GM19328 (cell line): ENCODE data around the gene DPT.

Experiments used
- ATAC-seq: cut with Tn5 transposase; IDR thresholded peaks from one replicate; pipeline ENCODE4 v1.9.1; 2021; ENCODE audit warnings: mild to moderate bottlenecking, moderate library complexity; ENCODE audit not compliant: unreplicated experiment

DPT gene

DNA sequence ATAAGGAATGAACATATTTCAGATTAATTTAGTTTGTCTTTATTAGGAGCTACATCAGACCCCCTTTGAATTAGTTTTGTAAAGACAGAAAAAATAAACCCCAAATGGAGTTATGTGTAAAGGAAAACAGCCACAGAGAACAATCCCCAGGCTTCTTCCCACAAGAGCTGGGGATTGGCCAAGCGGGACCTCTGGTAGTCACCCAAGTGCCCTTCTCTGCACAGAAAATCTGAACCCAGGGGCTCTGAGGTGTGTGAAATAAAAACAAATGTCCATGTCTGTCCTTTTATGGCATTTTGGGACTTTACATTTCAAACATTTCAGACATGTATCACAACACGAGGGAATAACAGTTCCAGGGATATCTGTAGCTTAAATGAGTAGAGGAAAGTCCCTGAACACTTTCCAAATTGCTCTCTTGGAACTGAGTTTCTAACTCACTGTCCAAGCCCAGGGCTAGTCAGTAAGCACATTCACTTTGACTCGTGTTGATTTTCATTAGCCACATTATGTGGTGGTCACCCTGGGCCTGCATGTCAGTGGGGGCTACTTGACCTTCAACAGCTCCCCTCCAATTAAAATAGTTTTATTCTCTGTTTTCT, 22.5 kb downstream of the DPT start:
- no peak for ATAC-seq

DNA sequence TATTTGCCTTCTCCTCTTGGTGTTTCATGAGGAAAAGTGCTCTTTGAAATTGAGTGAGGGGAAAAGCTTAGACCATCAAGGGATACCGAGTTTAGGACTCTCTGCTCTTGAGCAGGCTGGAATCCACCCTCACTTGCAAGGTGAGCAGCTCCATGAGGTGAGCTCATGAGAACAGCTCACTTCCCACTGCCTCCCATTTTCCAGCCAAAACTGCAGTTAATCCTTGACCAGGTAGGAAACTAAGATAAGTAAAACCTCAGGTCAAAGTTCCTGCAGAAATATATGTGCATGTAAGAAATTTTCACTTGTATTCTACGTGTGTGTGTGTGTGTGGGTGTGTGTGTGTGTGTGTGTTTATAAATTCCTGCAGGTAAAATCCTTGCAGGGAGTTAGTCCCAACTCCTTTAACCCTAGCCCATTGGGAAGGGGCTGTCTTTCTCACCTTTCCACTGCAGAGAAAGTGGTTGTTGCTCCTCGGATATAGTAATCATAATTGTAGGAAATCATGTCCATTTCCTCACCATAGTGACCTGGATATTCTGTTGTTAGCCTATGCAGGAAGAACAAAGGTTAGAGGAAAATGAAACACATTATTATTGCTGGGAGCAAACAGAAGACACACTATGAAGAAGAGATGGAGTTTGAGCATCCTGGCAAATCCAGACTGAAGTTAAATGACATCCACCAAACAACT, 28.3 kb downstream of the DPT start:
- ATAC-seq, result no peak

DNA sequence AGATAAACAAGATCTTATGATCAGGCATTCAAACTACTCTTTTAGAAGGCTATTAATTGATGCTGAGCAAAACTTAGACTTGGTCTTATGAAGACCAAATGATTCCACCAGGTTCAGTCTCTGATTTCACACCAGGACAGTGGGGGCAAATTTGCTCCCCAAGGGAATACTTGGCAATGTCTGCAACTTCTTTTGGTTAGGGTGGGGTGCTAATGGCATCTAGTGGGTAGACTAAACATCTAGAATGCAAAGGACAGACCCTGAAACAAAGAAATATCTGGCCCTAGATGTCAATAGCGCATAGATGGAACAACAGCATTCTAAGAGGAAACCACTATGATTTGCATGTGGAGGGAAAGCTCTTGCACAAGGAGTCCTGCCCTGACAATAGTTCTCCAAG, 30.6 kb downstream of the DPT start:
- ATAC-seq, result no peak

DNA sequence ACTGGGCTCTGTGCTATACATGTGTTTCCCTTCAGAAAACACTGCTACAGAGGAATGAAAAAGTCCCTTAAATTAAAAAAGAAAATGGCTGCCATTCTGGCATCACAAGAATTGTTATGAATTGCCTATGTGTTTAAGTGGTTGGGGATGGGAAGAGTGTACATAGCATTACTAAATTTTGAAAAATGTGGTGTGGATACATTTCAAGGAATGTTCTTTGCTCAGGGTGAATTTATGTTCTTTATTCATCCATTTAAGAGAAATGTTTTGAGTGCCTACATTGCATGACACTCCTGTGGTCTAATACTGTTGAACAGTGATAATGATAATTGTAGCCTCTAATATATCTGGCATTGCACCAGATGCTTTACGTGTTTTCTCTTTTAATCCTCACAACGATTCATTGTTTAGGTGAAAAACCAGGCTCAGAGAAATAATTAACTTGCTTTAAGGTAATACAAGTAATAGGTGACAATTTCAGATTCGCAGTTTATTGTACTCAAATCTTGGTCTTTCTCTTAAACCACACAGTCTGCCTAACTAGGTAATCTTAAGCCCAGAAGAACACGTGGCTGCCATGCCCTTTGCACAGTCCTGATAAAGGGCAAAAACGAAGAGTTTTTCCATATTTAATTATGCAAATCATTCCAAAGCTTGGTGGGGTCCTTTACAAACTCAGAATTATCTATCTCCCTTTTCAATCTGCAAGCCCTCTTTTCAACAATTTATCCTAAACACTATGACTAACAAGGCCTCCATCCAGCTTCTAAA, 31.5 kb downstream of the DPT start:
- no peak for ATAC-seq

DNA sequence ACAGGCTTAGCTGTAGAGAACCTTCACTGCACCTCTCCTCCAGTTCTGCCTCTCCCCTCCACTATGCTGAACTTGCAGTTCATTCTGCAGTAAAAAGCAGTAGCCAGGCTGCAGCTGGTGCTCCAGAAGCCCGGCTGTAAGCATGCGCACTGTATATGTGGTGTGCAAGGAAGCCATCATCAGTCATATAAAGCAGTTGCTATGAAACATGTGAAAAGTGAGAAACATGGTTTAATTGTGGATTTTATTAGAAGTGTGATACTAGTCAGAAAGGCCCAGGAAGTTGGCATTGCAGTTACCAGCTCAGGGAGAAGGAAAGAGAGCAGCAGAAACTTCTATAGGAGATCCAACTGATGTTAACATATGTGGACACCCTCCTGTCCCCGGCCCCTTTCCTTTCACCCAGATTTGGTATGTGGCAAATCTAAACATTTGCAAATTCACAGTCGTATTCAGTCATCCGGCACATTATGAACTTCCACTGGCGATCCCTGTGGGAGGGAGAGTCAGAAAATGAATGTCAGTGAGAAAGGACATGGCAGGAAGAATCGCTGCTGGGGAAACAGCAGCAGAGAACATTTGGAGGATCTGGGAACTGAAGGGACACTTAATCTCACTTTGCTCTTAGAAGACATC, 32.8 kb downstream of the DPT start:
- ATAC-seq, result no peak

GRCh38 chr1:168693872-168694238, 35.2 kb downstream of the DPT start:
- no peak for ATAC-seq

GRCh38 chr1:168693197-168693871, 35.7 kb downstream of the DPT start:
- ATAC-seq, result no peak

DNA sequence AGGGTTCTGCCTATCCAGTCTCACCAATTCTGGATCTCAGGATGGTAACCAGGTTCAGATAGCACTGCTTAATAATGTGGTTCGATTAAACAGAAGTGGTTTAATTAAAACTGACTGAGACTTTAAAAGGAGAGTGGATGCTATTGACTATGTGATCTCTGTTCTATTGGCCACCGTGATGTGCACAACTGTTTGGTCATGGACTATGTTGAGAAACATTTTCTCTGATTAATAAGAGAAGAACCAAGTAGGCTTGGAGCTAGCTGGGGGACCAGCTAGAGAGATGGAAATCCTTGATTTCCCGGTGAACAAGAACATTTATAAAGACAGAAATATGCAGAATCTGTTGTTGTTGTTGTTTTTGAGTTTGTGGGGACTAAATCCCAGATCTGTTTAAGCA, 36.5 kb downstream of the DPT start:
- ATAC-seq, result no peak

- ATAC-seq, result no peak
Measured at GRCh38 chr1:168691541-168691940, 37.5 kb downstream of the DPT start.

DNA sequence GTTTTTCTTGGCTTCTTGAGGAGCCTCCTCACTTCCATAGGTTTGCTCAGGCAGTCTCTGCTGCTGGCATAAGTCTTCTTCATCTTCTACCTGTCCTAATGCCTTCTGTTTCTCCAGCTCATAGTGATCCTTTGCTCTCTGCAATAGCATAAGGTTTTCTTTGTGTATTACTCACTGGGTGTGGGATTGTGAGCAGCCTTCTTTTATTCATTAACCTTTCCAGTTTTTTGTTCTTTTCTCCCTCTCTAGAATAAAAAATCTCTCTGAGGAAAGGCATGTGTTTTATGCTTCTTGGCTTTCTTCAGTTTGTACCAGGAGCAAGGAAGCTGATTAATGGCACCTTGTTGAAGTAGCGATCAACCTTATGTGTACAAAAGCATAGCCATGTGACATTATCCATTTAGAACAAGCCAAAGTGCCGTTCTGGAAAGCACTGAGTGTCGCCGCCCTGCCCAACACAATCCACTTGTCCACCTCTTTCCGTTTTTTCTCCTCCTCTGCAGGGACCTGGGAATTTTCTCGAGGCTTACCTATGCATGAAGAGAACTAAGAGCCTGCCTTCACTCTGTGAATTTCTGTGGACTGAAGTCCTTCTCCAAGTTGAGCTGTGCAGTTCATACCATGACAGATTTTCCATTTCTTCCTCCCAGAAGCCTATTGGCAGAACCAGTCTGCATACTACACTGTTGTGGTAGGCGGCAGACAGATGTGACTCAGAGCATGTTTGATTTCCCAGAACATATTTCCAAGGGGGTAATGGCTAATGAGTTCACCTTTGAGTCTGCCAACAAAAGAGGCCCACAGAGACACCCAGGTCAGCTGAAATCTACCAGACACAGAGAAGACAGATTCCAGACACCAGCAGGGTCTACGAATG, 39.0 kb downstream of the DPT start:
- no peak for ATAC-seq

GRCh38 chr1:168689327-168689657, 39.7 kb downstream of the DPT start:
- no peak for ATAC-seq

GRCh38 chr1:168688644-168689326, 40.2 kb downstream of the DPT start:
- no peak for ATAC-seq

DNA sequence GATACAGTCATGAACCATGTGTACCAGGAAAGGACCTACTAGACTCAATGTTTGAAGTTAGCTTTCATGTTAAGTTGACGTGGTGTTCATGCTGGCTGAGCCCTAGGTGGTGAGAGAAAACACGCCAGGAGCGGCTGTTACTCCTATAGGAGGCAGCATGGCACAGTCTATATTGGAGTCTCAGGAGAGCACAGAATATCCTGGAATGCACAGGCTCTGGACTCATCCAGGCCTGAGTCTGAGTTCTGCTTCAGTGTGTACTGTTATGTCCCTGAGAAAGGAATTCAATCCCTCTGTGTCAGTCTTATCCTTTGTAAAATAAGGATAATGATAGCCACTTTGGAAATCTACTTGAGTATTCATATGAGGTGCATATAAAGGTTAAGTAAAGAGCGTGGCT, 41.2 kb downstream of the DPT start:
- no peak for ATAC-seq

DNA sequence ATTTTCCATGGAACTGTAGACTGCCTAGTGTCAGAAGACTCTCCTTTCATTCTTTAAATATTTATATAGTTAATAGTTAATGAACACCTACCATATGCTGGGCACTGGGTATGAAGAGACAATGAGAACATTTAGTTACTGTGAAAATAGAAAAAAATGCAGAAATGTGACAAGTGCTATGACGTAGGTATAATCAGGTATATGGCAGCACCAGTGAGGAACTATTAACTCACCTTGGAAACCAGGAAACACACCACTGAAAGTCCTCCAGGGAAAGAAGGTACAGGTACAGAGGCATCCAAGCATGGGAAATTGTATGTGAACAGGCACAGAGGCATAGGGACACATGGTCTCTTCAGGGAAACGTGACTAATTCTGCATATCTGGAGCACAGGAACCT, 42.3 kb downstream of the DPT start:
- no peak for ATAC-seq

DNA sequence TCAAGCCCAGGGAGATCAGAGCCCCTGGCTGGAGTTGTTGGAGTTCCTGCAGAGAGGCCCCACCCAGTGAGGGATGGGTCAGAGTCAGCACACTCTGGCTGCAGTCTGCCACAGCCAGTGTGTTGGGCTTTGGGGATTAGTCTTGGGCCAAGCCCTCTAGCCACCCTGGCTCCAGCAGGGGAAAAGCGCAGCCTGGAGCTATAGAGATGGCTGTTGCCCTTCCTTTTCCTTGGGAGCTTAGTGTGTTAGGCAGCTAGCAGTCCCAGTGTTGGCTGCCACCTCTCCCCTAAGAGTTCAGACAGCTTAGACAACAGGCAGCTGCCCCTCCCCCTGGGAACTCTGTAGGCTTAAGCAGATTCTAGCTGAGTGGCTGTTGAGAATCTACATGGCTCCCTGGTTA, 45.1 kb downstream of the DPT start:
- no peak for ATAC-seq

GRCh38 chr1:168676861-168677260, 52.1 kb downstream of the DPT start:
- ATAC-seq, result no peak

GRCh38 chr1:168676029-168676812, 52.8 kb downstream of the DPT start:
- ATAC-seq, result no peak

- ATAC-seq, result no peak
Measured at GRCh38 chr1:168673974-168674683, 54.9 kb downstream of the DPT start.
